ENCODE results near the gene ZNF597.

GRCh38 chr16:3492356-3492755 is 49.1 kb upstream of the ZNF597 start:
- TF ChIP-seq CTCF (IDR thresholded peaks at IDR 0.05; ENCODE audit: low read depth, low read length) (no peak), MAX (IDR thresholded peaks at IDR 0.05; ENCODE audit: low read depth, low read length) (no peak), POLR2A (IDR thresholded peaks at IDR 0.05; ENCODE audit: extremely low read depth, insufficient read length) (no peak)
